Measurements from ENCODE around the gene TUBB.

TUBB gene

DNA sequence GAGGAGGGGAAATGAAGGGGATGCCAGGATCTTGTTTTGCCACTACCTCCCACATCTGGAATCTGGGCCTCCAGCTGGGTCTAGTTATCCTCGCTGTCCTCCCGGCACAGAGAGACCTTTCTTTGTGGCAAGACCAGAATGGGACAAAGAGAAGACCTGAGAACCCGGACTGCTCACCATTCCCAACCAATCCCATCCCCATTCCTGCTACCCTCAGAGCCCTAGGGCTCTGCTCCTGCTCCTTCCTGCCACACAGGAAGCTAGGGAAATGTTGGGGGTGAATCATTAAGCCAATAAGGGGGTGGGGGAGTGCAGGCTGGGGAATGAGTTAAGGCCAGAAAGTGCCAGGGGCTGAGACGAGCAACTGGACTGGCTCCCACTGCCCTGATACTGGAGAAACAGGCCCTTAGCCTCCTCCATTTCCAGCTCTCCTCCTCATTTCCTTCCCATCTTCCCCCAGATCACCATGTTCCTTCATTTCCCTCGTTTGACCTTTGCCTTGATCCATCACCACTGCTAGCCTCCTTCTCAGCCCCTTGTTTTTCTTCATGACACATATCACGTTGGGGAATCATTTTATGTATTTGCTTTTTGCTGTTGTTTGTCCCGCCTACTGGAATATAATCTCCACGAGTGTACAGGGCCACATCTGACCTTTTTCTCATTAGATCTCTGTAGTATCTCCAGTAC, 28.8 kb downstream of the TUBB start:
- no peak overlapping the region for H3K4me3 ChIP-seq (ENCODE audit: low read depth, low read length)
- TF ChIP-seq, protein P1, sequence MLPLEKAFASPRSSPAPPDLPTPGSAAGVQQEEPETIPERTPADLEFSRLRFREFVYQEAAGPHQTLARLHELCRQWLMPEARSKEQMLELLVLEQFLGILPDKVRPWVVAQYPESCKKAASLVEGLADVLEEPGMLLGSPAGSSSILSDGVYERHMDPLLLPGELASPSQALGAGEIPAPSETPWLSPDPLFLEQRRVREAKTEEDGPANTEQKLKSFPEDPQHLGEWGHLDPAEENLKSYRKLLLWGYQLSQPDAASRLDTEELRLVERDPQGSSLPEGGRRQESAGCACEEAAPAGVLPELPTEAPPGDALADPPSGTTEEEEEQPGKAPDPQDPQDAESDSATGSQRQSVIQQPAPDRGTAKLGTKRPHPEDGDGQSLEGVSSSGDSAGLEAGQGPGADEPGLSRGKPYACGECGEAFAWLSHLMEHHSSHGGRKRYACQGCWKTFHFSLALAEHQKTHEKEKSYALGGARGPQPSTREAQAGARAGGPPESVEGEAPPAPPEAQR (tag by site-specific recombination; IDR thresholded peaks at IDR 0.05) = 0 out of 2 replicates have a peak, but pooled peaks have one; percentile 22
- no peak for TF ChIP-seq ZNF768 (tag by site-specific recombination; IDR thresholded peaks at IDR 0.05)
- TF ChIP-seq ZNF548 (tag by site-specific recombination; IDR thresholded peaks at IDR 0.05) = no peak
- TF ChIP-seq TCF7L2 (IDR thresholded peaks at IDR 0.05; ENCODE audit: borderline replicate concordance, low read depth, low read length) = no peak
- TF ChIP-seq ZFHX2 (tag by site-specific recombination; conservative IDR thresholded peaks at IDR 0.05) = peak; percentile 5; the same call in 1 of the 2 replicates
- TF ChIP-seq KLF16 (tag by site-specific recombination; IDR thresholded peaks at IDR 0.05) = no peak
- H3K36me3 ChIP-seq (ENCODE audit: control insufficient read depth in 2 of 2, insufficient read depth in 1 of 2, low read length in 2 of 2) = no peaks in the 10 kb centered on the region
- H3K9me3 ChIP-seq (ENCODE audit: control insufficient read depth, insufficient read depth, low read depth, low read length) = no peaks in the 10 kb centered on the region
- CTCF ChIA-PET = interaction anchor here (0.6 to 1.4 kb wide), 2 partner anchors 25 to 73 kb away, joined by 3 to 6 read pairs; no protein-coding TSS in a partner anchor
- POLR2A ChIA-PET = interaction anchor here (0.6 kb wide), 2 partner anchors 28 to 131 kb away, joined by 3 read pairs; no protein-coding TSS in a partner anchor
- H3K4me1 ChIP-seq (ENCODE audit: control insufficient read depth, insufficient read depth, low read length) = peaks cover 19% of the 10 kb centered on the region
- H3K27ac ChIP-seq (ENCODE audit: extremely low read depth, low read depth, low read length) = no peak overlapping the region

- peaks cover 19% of the 10 kb centered on the region for H3K4me1 ChIP-seq (ENCODE audit: control insufficient read depth, insufficient read depth, low read length)
- H3K27ac ChIP-seq (ENCODE audit: extremely low read depth, low read depth, low read length) = no peak overlapping the region; the same call in 1 of the 2 replicates
- no peaks in the 10 kb centered on the region for H3K36me3 ChIP-seq (ENCODE audit: control insufficient read depth in 2 of 2, insufficient read depth in 1 of 2, low read length in 2 of 2)
- no peak overlapping the region for H3K4me3 ChIP-seq (ENCODE audit: low read depth, low read length)
- ChIA-PET POLR2A (interaction anchor here (0.6 to 1.2 kb wide), 2 partner anchors 23 to 32 kb away, joined by 3 read pairs; no protein-coding TSS in a partner anchor), CTCF (interaction anchor here (0.6 to 1.4 kb wide), 3 partner anchors 24 to 72 kb away, joined by 3 to 6 read pairs (median 5); no protein-coding TSS in a partner anchor)
- no peaks in the 10 kb centered on the region for H3K9me3 ChIP-seq (ENCODE audit: control insufficient read depth, insufficient read depth, low read depth, low read length)
- TF ChIP-seq ZNF776 (tag by site-specific recombination; IDR thresholded peaks at IDR 0.05; ENCODE audit: borderline replicate concordance) = no peak
- no peak for TF ChIP-seq ZNF175 (tag by site-specific recombination; IDR thresholded peaks at IDR 0.05)
- TF ChIP-seq ZNF704 (tag by site-specific recombination; IDR thresholded peaks at IDR 0.05) = no peak
- TF ChIP-seq ZNF521 (tag by site-specific recombination; IDR thresholded peaks at IDR 0.05) = no peak
- TF ChIP-seq, protein P2, sequence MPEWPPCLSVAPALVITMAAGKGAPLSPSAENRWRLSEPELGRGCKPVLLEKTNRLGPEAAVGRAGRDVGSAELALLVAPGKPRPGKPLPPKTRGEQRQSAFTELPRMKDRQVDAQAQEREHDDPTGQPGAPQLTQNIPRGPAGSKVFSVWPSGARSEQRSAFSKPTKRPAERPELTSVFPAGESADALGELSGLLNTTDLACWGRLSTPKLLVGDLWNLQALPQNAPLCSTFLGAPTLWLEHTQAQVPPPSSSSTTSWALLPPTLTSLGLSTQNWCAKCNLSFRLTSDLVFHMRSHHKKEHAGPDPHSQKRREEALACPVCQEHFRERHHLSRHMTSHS (tag by site-specific recombination; IDR thresholded peaks at IDR 0.05) = no peak
- no peak for TF ChIP-seq ATF2 (tag by site-specific recombination; IDR thresholded peaks at IDR 0.05; ENCODE audit: low read depth)
- no peak for TF ChIP-seq ZNF623 (tag by site-specific recombination; IDR thresholded peaks at IDR 0.05)
- no peak for TF ChIP-seq ZNF292 (tag by site-specific recombination; IDR thresholded peaks at IDR 0.05; ENCODE audit: borderline replicate concordance, low read depth)
- TF ChIP-seq ZNF335 (tag by site-specific recombination; conservative IDR thresholded peaks at IDR 0.05) = no peak
- no peak for TF ChIP-seq ZNF433 (tag by site-specific recombination; IDR thresholded peaks at IDR 0.05; ENCODE audit: low read depth)
- TF ChIP-seq ZNF391 (tag by site-specific recombination; IDR thresholded peaks at IDR 0.05; ENCODE audit: borderline replicate concordance, low read depth) = no peak
- TF ChIP-seq ZNF510 (tag by site-specific recombination; IDR thresholded peaks at IDR 0.05; ENCODE audit: insufficient replicate concordance) = no peak
- no peak for TF ChIP-seq ZNF449 (tag by site-specific recombination; IDR thresholded peaks at IDR 0.05)
- TF ChIP-seq ZNF362 (tag by site-specific recombination; IDR thresholded peaks at IDR 0.05) = no peak
- TF ChIP-seq, protein P3, sequence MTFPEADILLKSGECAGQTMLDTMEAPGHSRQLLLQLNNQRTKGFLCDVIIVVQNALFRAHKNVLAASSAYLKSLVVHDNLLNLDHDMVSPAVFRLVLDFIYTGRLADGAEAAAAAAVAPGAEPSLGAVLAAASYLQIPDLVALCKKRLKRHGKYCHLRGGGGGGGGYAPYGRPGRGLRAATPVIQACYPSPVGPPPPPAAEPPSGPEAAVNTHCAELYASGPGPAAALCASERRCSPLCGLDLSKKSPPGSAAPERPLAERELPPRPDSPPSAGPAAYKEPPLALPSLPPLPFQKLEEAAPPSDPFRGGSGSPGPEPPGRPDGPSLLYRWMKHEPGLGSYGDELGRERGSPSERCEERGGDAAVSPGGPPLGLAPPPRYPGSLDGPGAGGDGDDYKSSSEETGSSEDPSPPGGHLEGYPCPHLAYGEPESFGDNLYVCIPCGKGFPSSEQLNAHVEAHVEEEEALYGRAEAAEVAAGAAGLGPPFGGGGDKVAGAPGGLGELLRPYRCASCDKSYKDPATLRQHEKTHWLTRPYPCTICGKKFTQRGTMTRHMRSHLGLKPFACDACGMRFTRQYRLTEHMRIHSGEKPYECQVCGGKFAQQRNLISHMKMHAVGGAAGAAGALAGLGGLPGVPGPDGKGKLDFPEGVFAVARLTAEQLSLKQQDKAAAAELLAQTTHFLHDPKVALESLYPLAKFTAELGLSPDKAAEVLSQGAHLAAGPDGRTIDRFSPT (tag by site-specific recombination; IDR thresholded peaks at IDR 0.05) = no peak
- TF ChIP-seq PRDM1 (tag by site-specific recombination; IDR thresholded peaks at IDR 0.05) = no peak
These were observed 29.6 kb downstream of the TUBB start for GRCh38 chr6:30749554-30750378.
